ENCODE results near the gene ASTN2.

GRCh38 chr9:116565986-116566385 lies 848.9 kb downstream of the ASTN2 start:
- TF ChIP-seq CTCF (IDR thresholded peaks at IDR 0.05) = no peak
- TF ChIP-seq EP300 (IDR thresholded peaks at IDR 0.05) = no peak
- TF ChIP-seq POLR2A (IDR thresholded peaks at IDR 0.05) = no peak
